K562 treated with DMSO at 1 percent for 4 hours (cell line): ENCODE data around the gene HCFC2. TPM values are rescaled to one million over a fixed set of nuclear protein-coding genes. Genes with fewer than 3 reads are reported as not detected.

Experiments
- total RNA-seq: library from RNA; unstranded; fragments of 300-600 nt; gene quantifications from 2 replicates; pipeline ENCODE4 v1.2.3, GENCODE V29; 2022; ENCODE audit not compliant: insufficient read depth

Gene HCFC2
- total RNA-seq, result 2.3 and 3.2 TPM in 2 replicates

DNA sequence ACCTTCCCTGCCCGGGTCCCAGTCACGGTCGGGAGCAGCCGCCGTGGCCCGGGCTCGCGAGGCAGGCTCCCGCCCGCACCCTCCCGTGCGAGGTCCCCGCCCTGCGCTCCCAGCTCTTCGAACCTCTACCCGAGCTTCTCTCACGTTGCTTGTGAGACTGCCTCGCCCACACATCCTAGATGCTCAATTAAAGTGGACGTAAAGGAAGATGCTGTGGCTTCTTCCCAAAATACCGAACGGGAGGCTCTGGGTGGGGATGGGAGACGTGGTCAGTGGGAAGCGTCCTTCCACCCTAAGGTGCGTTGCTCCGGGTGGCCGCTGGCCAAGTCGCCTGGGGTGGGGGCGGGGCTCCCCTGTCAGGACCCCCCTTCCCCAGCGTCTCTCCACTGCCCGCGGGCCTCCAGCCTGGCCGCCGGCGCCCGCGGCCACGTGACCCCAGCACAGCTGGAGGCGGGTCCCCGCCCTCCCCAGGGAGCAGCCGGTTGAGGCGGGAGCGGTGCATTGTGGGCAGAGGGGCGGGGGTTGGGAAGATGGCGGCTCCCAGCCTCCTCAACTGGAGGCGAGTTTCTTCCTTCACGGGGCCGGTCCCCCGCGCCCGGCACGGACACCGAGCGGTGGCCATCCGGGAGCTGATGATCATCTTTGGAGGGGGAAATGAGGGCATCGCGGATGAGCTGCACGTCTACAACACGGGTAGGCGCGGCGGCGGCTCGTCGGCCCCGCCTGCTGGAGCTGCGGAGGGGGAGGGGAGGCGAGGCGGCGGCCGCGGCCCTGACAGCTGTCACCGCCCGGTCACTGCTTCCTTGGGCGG, at the start of gene HCFC2:
Gene HCFC2 (plus strand): TSS at position 501 of the 811 bp plus-strand sequence. CDS start 30 bp downstream, at position 531.

DNA sequence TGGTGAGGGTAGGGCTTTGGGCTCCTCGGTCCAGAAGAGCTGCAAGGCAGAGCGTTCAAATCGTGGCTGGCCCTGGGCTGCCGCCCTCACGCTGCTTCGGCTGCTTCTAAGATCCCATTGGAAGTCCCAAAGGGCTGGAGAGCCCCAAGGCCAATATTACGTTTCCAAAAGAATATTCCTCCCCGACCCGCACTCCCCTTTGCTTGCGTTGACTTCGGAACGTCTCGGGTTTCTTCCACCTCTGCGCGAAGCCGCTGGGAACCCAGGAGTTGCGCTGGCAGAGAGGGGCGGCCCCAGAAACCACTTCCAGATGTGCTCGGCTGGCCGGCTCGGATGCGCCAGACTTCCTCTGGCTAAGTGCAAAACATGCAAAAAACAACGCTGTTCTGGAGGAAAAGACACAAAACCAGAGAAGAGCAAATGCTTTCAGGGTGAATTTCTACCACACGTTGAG, 14.4 kb upstream of the HCFC2 start, which contains the start of gene GLT8D2:
Gene GLT8D2 (minus strand): TSS at position 285 of the 454 bp plus-strand sequence. CDS start 30,539 bp downstream, outside the sequence.

DNA sequence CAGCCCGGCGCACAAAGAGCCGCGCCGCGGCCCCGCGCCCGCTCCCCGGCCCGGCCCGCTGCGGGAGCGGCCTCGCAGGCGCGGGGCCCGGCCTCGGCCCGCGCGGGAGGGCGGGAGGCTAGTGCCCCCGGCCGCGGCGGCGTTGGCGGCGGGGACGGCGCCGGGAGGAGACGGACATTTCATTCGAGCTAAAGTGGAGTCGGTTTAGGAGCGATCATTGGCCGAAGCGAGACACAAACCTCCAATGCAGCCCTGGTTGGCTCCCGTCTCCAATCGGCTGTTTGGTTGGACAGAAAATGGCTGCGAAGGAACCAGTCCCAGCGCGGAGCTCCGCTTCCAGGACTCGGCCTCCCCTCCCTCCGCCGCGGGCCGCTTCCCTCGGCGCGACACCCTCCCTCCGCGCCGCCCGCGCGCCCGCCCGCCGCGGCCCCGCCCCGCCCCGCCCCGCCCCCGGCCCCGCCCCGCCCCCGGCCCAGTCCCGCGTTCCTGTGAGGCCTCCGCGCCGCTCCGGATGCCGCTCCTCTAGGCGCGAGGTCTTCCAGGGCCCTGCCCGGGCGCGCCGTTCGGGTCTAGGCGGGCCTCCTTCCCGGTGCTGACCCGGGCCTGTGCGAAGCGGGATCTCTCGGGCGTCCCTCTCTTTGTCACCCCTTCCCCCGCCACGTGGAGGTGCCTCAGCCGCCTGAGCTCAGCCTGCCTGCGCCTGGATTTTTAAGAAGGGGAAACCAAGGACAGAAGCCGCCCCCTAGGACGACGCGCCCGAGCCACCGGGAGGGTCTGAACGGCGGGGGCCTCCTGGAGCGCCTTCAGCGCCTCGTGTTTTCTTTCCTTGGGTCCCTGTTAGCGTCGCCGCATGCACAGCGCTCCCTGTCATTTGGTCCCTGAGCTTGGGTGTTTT, 73.8 kb downstream of the HCFC2 start, which contains the start of gene NFYB:
Gene NFYB (minus strand): TSS at position 309 of the 895 bp plus-strand sequence. CDS start 2,757 bp downstream, outside the sequence.

Other genes with a start within 250 kb of the HCFC2 start
- 4.8 and 6.8 TPM in 2 replicates for gene NT5DC3, start 223.3 kb upstream of the HCFC2 start, total RNA-seq
- gene HSP90B1, start 134.1 kb upstream of the HCFC2 start, total RNA-seq, result 321 and 327 TPM in 2 replicates
- 23.7 and 35.7 TPM in 2 replicates for gene TDG, start 98.7 kb upstream of the HCFC2 start, total RNA-seq
- gene GLT8D2, start 14.3 kb upstream of the HCFC2 start, total RNA-seq, result not detected in 2 replicates
- gene NFYB, start 73.7 kb downstream of the HCFC2 start, total RNA-seq, result 15.3 and 15.6 TPM in 2 replicates
- 74.3 and 88.2 TPM in 2 replicates for gene TXNRD1, start 151.2 kb downstream of the HCFC2 start, total RNA-seq
- not detected in 2 replicates for gene EID3, start 239.2 kb downstream of the HCFC2 start, total RNA-seq